Head of caudate nucleus (tissue), 42 donors: ENCODE results near the gene TMUB1.

ENCODE experiments used
- DNase-seq, 42 donors: peaks; one replicate each; pipeline versions ENCODE4 v3.0.0 to v3.0.0-alpha.2; 2020 to 2021; ENCODE audit warnings: mixed read lengths in 7 of 42
- intact Hi-C: fragments of 100-400 bp; cut with DNase I; formaldehyde crosslinking; loops from one replicate; pipeline ENCODE4 v1.15.0; 2022

TMUB1 gene

DNA sequence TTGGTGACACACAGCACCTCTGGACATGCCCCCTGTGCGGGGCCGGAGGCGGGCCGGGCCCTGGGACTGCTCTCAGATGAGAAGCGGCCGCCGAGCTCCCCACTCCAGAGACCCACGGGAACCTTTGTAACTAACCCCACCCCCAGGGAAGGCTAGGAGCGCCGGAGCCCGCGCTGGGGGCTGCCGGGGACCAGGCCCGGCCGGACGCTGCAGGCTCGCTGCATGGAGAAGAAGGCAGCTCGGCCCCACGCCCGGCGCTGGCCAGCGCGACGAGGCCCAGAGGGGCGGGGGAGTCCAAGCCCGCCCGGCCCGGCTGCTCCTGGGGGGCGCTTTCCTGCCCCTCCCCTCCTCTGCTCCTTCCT lies 39.5 kb upstream of the TMUB1 start:
- intact Hi-C loops: no loop called here
- no peak for DNase-seq

DNA sequence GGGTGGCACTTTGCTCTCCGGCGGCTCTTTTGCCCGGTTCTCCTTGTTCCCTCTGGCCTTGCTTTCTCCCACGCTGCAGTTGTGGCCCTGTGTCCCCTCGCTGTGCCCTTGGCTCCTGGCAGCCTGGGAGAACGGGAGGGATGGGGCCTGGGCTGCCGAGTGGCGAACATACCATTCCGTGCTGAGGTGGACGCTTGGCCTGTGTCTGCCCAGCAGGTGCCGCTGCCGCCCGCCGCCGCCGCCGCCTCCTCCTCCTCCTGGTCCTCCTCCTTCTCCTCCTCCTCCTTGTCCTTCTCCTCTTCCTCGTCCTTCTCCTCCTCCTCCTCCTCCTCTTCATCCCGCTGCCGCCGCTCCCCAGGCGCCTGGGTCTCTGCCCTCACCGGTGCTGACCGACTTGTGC lies 39.0 kb upstream of the TMUB1 start:
- intact Hi-C loops: no loop called here
- DNase-seq: no peak

DNA sequence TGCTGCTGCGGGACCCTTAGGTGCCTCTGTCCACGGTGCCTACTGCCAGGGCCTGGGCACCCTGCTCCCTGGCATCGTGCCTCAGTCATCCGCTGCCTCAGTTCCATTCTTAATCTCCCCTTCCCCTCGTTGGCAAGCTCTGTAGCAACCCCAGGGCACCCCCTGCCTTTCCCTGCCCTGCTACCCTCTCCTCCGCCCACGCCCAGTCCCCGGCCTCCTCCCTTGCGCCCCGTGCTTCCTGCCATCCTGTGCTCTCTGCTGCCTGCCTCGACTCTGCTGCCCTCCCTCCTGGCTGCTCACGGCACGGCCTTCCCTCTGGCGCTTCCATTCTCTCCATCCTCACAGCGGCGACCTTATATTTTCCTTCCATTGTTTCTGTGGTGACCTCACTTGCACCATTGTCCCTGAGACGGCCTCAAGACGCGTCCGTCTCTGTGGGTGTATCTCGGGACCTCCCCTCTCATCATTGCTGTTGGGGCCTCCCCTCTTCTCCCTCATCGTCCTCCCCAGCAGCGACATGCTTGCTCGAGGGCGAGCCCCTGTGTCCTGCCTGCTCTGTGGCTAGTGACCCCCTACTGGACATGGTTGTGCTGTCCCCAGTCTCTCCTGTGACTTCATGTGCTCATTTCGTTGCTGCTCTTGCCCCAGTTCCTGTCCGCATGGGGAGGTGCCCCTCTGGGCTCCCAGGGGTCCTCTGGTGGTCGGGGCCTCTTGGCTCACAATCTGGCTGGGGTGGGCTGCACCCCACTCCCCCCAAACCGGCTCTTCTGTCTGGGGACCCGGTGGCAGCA lies 38.3 kb upstream of the TMUB1 start:
- no peak for DNase-seq
- intact Hi-C loops: no loop called here

DNA sequence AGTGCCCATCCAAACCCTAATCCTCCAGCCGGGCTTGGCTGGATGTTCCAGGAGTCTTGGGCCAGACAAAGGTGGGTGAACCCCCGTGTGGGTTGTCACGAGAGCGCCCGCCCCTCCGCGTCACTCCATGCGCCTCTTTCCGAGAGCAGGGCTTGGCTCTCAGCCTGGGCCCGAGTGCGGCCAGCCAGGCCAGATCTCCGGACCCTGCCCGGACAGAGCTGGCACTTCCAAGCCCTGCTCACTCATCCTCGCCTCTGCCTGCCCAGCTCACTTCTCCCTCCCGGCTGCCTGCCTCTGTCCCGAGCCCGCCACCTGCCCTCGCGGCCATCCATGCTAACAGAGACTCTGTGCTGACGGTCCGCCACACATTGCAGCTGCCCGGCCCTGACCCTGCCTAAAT lies 37.6 kb upstream of the TMUB1 start:
- peak in 20 of 42 donors; percentile 26 to 75 (median 54) for DNase-seq
- intact Hi-C loops: no loop called here

DNA sequence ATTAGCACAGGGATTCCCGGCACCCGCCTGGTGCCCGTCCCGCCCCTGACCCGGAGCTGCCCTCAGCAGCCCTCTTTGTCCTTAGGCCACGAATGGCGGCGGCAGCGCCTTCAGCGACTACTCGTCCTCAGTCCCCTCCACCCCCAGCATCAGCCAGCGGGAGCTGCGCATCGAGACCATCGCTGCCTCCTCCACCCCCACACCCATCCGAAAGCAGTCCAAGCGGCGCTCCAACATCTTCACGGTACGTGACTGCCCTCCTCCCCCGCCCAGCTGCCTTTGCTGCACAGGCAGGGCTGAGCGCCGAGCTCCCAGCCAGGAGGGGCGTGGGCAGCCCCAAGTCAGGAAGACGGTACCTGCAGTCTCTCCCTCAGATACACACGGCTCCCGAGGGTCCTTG lies 36.6 kb upstream of the TMUB1 start:
- intact Hi-C loops: loop anchor here (5.0 kb wide), 1 partner anchor 107 kb away; the partner anchor contains the start of gene ABCF2
- peak in 23 of 42 donors; percentile 19 to 80 (median 56) for DNase-seq

DNA sequence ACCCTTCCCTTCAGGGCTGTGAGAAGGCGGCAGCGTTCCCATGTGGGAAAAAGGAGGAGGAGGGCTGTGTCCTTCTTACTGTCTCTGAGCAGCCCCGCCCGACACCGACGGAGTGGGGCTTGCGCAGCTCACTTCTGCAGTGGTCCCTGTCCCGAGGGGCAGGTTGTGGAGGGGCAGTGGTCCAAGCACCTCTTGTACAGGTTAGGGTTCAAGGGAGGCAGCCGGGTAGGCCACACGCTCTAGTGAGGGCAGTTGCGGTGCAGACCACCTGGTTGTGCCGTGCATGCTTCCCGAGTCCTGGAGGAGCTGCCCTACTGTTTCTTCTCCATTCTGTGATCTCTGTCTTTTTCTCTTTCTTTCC lies 35.7 kb upstream of the TMUB1 start:
- intact Hi-C loops: loop anchor here (5.0 kb wide), 1 partner anchor 108 kb away; the partner anchor contains the start of gene ABCF2
- no peak for DNase-seq

DNA sequence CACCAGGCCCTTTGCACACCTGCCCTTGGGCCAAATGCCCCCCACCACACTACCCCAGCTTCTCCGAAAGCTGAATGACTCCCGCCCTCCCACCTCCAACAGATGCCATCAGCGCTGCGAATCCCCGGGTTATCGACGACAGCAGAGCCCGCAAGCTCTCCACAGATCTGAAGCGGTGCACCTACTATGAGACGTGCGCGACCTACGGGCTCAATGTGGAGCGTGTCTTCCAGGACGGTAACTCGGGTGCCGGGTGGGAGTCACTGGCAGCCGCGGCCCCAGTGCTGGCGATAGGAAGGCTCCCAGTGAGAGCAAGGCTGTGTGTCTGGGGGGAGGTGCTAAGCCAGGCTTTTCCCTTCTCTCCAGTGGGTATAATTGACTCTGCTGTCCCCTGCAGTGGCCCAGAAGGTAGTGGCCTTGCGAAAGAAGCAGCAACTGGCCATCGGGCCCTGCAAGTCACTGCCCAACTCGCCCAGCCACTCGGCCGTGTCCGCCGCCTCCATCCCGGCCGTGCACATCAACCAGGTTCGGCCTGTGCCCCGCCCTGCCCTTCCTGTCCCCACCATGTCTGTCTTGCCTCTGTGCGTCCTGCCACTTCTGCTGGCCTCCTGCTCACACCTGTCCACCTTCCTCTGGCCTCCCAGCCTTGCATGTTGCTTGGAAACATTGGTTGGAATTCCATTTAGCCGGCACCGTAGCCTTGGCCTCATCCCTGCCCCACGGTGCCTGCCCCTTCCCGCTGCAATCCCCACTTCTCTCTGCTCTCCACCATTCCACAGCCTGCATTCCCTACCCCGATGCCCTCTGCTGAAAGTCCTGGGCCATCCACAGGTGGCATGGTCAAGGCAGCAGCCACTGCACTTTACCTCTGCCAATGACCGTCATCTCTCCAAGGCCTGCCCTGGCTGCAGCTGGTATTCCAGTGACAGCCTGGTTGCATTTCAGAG lies 35.1 kb upstream of the TMUB1 start:
- intact Hi-C loops: loop anchor here (5.0 kb wide), 1 partner anchor 109 kb away; the partner anchor contains the start of gene ABCF2
- no peak for DNase-seq

DNA sequence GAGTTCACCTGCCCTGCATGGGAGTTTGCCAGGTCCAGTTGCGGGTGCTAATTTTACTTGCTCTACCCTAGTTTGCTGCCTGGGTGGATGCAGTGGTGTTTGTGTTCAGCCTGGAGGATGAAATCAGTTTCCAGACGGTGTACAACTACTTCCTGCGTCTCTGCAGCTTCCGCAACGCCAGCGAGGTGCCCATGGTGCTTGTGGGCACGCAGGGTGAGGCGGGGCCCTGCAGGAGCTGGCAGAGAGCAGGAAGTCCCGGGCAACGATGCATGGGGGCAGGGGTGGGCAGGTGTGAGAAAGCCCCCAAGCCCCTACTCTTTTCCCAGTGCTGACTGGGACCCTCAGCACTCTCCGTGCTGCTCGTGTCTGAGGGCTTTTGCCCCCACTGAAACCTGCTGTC lies 34.3 kb upstream of the TMUB1 start:
- no peak for DNase-seq
- intact Hi-C loops: loop anchor here (5.0 kb wide), 1 partner anchor 110 kb away; the partner anchor contains the start of gene ABCF2

DNA sequence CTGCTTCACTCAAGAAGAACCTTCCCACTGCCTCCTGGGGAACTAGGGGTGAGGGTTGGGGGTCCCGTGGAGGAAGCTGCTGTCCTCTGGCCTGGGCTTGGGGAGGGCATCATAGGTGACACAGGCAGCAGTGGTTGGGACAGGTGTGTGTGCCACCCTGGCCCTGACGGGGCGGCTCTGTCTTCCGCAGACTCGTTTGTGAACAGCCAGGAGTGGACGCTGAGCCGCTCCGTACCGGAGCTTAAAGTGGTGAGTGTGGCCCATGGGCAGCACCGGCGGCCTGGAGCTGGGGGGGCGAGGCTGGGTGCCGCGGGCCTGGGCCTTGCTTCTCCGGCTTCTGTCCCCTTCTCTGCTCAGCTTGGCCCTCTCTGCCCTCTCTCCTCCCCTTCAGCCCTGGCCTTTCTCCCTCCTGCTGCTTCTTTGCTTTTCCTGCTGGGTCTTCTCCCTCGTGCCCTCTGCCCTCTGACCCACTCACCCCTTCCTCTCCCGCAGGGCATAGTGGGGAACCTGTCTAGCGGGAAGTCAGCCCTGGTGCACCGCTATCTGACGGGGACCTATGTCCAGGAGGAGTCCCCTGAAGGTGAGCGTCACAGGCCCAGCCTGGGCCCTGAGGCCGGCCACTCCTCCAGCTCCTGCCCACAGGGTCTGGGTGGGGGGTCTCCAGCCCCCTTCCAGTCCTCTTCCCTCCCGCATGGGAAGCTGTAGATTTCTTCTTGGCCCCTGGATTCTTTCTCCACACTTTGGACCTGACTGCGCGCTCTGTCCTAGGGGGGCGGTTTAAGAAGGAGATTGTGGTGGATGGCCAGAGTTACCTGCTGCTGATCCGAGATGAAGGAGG lies 33.5 kb upstream of the TMUB1 start:
- intact Hi-C loops: loop anchor here (5.0 kb wide), 1 partner anchor 110 kb away; the partner anchor contains the start of gene ABCF2

DNA sequence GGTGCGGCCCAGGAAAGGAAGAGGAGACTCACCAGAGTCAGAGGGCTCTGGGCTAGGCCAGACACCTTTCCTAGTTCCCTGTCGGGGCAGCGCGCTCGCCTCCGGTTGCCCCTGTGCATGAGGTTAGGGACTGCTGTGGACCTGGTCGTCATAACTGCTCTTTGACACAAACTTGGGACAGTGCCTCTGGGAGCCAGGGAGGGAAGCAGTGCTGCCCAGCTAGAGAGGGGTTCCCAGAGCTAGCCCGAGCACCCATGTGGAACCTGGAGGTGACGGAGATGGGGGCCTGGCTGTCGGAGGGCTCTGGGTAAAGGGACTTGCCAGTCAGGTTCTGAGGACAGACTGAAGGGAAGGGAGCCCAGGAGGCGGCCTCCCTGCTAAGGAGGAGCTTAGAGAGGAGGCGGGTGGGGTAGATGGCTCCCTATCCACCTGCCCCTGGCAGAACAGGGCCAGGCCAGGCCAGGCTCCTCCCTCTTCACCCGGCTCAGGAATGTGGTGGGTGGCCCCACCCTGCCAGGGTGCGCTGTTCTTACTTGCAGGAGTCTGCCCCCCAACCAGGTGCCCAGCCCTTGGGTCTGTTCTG lies 32.6 kb upstream of the TMUB1 start:
- no peak for DNase-seq
- intact Hi-C loops: loop anchor here (5.0 kb wide), 1 partner anchor 111 kb away; the partner anchor contains the start of gene ABCF2

More for the DNA sequence above, 33.5 kb upstream of the TMUB1 start:
- no peak for DNase-seq

DNA sequence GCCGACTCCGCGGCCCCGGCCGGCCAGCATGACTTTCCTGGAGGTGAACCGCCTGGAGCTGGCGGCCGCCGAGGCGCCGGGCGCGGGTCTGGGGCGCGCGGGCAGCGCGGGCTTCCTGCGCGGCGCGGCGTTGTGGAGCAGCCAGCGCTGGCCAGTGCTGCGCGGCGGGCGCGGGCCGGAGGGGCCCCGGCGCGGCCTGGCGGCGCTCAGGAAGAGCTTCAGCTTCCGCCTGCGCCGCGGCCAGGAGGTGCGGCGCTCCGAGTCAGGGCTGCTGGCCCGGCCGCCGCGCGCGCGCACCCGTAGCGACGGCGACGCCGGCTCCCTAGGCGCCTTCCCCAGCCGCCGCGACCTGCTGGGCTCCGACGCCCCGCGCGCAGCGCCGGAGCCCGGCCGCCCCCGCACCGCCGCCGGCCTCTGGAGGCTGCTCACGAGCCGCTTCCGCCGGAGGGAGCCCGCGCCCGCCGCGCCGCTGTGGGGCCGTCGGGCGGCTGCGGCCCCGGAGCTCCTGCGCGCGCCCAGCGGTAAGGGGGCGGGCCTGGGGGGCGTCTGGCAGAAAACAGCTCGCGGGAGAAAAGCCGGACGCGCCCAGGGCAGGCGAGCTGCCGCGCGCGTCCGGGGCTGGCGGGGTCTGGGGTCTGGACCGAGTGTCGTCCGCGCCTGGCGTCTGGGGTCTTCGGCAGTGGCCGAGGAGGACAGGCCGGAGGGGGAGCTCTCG lies 32.0 kb upstream of the TMUB1 start:
- no peak for DNase-seq
- intact Hi-C loops: loop anchor here (5.0 kb wide), 1 partner anchor 112 kb away; the partner anchor contains the start of gene ABCF2

DNA sequence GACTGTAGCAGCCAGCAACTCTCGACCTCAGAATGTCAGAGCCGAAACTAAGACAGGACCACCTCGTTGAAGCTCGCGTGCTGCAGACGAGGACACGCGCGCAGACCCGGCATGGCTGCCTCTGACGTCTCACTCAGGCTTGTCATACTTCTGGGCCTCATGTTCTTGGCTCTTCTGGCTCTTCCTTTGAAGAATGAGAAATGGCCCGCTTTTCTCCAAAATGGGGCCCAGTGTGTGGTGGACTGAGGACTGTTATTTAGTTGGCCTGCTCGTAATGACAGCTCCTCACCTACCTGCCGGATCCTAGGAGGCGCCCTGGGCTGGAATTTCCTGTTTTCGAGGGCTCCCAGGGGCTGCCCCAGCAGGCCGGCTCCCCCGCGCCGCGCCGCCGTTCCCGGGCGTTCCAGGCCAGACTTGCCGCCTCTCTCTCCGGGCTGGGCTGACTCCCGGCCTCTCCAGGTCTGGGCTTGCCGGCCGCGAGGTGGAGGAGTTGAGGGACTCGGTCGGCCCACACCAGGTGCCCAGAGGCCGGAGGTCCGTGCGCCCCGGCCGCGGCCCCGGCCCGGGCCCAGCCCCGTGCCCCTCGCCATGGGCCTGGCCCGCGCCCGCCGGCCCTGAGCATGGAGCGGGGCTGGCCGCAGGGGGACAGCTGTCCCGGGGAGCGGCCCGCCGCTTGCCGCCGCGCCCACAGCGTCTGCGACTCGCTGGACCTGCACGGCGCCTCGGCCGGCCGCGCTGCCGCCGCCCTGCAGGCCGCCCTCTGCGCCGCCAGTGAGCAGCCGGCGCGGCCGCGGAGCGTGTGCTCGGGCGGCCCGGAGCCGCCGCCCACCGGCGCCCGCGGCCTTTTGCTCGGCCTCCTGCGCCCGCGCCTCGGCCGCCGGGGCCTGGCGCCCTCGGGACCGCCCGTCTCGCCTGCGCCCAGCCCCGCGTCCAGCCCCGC lies 31.1 kb upstream of the TMUB1 start:
- intact Hi-C loops: loop anchor here (5.0 kb wide), 2 partner anchors 87 to 113 kb away; partner anchors contain the start of genes ABCB8 and ABCF2
- DNase-seq: no peak

DNA sequence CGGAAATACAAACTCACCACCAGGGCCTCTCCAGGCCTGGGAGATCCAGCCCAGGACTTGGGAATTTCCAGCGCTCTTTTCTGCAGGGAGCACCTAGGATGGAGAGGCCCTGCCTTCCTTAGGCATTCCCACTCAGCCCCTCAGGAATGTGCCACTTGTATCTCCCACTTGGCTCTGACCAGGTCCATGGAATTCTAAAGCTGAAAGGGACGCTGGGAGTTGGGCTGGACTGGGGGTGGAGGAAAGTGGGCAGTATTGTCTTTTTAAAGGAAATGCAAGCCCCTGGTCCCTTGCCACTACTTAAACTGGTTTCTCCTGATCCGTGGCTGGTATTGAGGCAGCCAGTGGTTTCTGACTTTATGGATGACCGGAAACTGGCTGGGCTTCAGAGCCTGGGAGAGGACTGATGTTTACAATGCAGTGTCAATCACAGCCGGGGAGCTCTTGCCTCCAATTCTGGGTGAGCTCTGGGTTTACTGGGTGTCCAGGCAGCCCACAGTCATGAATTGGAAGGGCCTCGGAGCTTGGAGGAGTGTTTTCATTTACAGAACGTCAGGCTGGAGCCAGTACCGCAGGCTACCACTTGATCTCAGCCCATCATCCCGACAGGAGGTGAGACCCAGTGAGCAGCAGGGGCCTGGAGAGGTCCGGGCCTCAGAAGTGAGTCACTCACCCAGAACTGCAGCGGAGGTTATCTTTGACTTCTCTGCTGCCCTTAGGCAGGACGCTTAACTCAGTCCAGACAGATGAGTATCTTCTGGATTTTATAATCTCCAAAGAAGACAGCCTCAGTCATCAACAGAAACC lies 30.3 kb upstream of the TMUB1 start:
- intact Hi-C loops: loop anchor here (5.0 kb wide), 1 partner anchor 86 kb away; the partner anchor contains the start of gene ABCB8
- DNase-seq: no peak

DNA sequence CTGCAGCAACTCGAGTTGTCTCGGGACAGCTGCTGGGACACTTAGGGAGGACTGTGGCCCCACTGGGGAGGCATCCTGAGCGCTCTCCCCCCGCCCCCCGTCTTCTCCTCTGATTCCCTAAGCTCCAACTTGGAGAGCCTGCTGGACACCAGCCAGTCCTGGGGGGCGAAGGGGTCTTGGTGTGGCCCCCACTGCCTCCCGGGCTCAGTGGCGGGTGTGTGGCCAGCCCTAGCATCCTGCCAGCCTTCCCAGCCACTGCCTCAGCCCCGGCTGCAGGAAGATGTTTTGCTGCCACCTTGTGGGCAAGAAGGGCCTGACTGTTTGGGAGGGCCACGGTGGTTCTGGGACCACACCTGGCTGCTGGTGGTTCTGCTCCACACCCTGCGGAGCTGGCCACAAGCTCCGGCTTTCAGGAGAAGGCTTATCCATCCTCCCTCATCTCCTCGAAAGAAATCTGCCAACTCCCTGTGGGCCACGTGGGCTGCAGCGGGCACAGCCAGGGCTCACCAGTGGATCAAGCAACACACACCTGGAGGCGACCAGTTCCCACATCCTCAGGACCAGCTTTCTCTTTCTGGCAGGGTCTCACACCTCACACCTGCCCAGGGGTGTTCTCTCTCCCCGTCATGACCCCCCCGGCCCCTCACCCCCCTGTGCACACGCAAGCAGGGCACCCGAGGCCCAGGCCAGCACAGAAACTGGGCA lies 27.8 kb upstream of the TMUB1 start:
- DNase-seq: peak; percentile 62 to 93 (median 82)
- intact Hi-C loops: loop anchor here (5.0 kb wide), 1 partner anchor 84 kb away; the partner anchor contains the start of gene ABCB8
